Keratinocyte (primary cell): ENCODE results near the gene CRIM1. TPM values are rescaled to one million over a fixed set of nuclear protein-coding genes. Genes with fewer than 3 reads are reported as not detected.

Source experiments
- DNase-seq: peaks from one replicate; pipeline ENCODE4 v3.0.0-alpha.2; 2011; ENCODE audit warnings: low read depth, missing footprints, low spot score
- FAIRE-seq: peaks from 2 replicates; lab custom pipeline; 2011; peaks lifted over from hg19 to GRCh38; lab: Jason Lieb, UNC
- H2AFZ ChIP-seq: 2 replicates; pipeline ENCODE4 v1.6.0; 2012; ENCODE audit warnings: low read length, control low read depth, inconsistent platforms; ENCODE audit not compliant: control insufficient read depth
- H3K27ac ChIP-seq: 2 replicates; pipeline ENCODE4 v1.5.1; 2011; ENCODE audit warnings: low read length; ENCODE audit not compliant: control insufficient read depth, insufficient read depth
- H3K27me3 ChIP-seq: 3 replicates; pipeline ENCODE4 v1.6.0; 2011; ENCODE audit warnings: low read length; ENCODE audit not compliant: control insufficient read depth, insufficient read depth; ENCODE audit errors: extremely low read depth
- H3K36me3 ChIP-seq, 2 experiments: 2 replicates in 1 of 2; 3 replicates in 1 of 2; pipeline ENCODE4 v1.5.1; 2011; ENCODE audit warnings: low read length in 2 of 2, mild to moderate bottlenecking in 1 of 2; ENCODE audit not compliant: control insufficient read depth in 2 of 2, insufficient read depth in 2 of 2; ENCODE audit errors: extremely low read depth in 1 of 2
- H3K4me1 ChIP-seq: 3 replicates; pipeline ENCODE4 v1.5.1; 2011; ENCODE audit warnings: low read length; ENCODE audit not compliant: control insufficient read depth, insufficient read depth; ENCODE audit errors: extremely low read depth
- H3K4me2 ChIP-seq: 3 replicates; pipeline ENCODE4 v1.6.0; 2011; ENCODE audit warnings: low read depth, low read length; ENCODE audit not compliant: control insufficient read depth, insufficient read depth; ENCODE audit errors: extremely low read depth
- H3K4me3 ChIP-seq, 3 experiments: fragments of 200-600 bp in 1 of 3; sonication (generic) in 1 of 3; 2 replicates in 2 of 3; 3 replicates in 1 of 3; pipeline ENCODE4 v1.5.1; 2011 to 2016; ENCODE audit warnings: low read length in 3 of 3, mild to moderate bottlenecking in 3 of 3, control low read depth in 2 of 3, inconsistent platforms in 1 of 3, low read depth in 1 of 3, mixed read lengths in 1 of 3, mixed run types in 1 of 3, moderate library complexity in 1 of 3; ENCODE audit not compliant: control insufficient read depth in 2 of 3, insufficient read depth in 2 of 3; ENCODE audit errors: extremely low read depth in 1 of 3
- H3K79me2 ChIP-seq: 2 replicates; pipeline ENCODE4 v1.6.0; 2012; ENCODE audit warnings: low read length; ENCODE audit not compliant: control insufficient read depth, insufficient read depth
- H3K9ac ChIP-seq: 3 replicates; pipeline ENCODE4 v1.6.0; 2011; ENCODE audit warnings: low read length; ENCODE audit not compliant: control insufficient read depth, insufficient read depth; ENCODE audit errors: extremely low read depth
- H3K9me1 ChIP-seq: 3 replicates; pipeline ENCODE4 v1.6.0; 2011; ENCODE audit warnings: low read length; ENCODE audit not compliant: control insufficient read depth, insufficient read depth; ENCODE audit errors: extremely low read depth
- H3K9me3 ChIP-seq: 2 replicates; pipeline ENCODE4 v1.5.1; 2012; ENCODE audit warnings: low read depth, low read length; ENCODE audit not compliant: control insufficient read depth
- H4K20me1 ChIP-seq: 3 replicates; pipeline ENCODE4 v1.6.0; 2011; ENCODE audit warnings: low read length; ENCODE audit not compliant: control insufficient read depth, insufficient read depth; ENCODE audit errors: extremely low read depth
- EZH2 ChIP-seq: IDR thresholded peaks from one replicate; pipeline ENCODE4 v1.6.1; 2012; ENCODE audit warnings: inconsistent platforms, mild to moderate bottlenecking, low read length, moderate library complexity
- dilution Hi-C: fragments of 300-500 bp; cut with MboI; formaldehyde crosslinking; loops from one replicate; pipeline ENCODE4 v1.7.0; 2020; ENCODE audit warnings: low sequenced_read_pairs; ENCODE audit not compliant: extremely low pct_ligation_motif_present
- polyA plus RNA-seq, 5 experiments: library from polyadenylated mRNA; depleted of rRNA in 3 of 5; stranded (reverse) in 3 of 5; stranded (forward) in 1 of 5; unstranded in 1 of 5; fragments of >200 nt; gene quantifications; 1 replicate in 1 of 5; 2 replicates in 3 of 5; 3 replicates in 1 of 5; pipeline versions ENCODE4 v1.2.1 to v1.2.3, GENCODE V29; 2011 to 2012; ENCODE audit warnings: missing spikeins in 2 of 5, low read depth in 1 of 5, low replicate concordance in 1 of 5
- TF ChIP-seq, protein P1 (sequence below), 3 experiments: IDR thresholded peaks in 1 of 3; conservative IDR thresholded peaks in 1 of 3; optimal IDR thresholded peaks in 1 of 3; 2 replicates in 2 of 3; 3 replicates in 1 of 3; pipeline versions ENCODE3 to v1.5.1; 2011; ENCODE audit warnings: low read length in 3 of 3, mild to moderate bottlenecking in 3 of 3, moderate library complexity in 2 of 3, control low read depth in 1 of 3, inconsistent platforms in 1 of 3; ENCODE audit not compliant: insufficient read depth in 2 of 3; ENCODE audit errors: extremely low read depth in 1 of 3

CRIM1 gene
- polyA plus RNA-seq, 1 donor (not counting 4 experiments of a cell fraction or from before 2014, with no cell fraction given), result 98.3 TPM

DNA sequence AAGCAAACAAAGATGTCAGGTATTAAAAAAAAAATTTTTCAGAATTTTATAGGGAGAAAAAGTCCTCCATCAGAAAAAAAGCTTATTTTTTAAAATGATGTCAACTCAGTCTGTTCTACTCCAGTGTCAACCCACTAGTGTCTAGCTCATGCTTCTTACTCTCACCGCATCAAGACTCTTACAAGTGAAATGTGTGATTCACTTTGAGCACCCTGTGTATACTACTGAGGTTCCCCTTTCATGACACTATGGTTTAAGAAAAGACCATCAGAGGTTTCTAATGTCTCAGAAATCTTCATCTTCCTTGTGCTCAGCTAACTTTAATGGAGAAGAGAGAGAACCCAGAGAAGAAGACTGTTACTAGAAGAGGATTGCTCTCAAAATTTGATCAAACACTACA, 199.0 kb downstream of the CRIM1 start:
- Histone ChIP-seq H3K4me3 (no peak overlapping the region), H2AFZ (no peak overlapping the region), H3K4me2 (no peak overlapping the region), H3K9ac (no peak overlapping the region), H3K27ac (no peak overlapping the region), H3K9me3 (no peaks in the 10 kb centered on the region), H3K9me1 (no peaks in the 10 kb centered on the region), H3K4me1 (no peaks in the 10 kb centered on the region), H3K27me3 (no peaks in the 10 kb centered on the region), H4K20me1 (no peaks in the 10 kb centered on the region), H3K79me2 (no peaks in the 10 kb centered on the region), H3K36me3 (peaks cover 0 to 15% of the 10 kb centered on the region in 2 experiments)
- dilution Hi-C loops, result no loop called here
- no peak for TF ChIP-seq EZH2
- FAIRE-seq (no peak), DNase-seq (no peak)

DNA sequence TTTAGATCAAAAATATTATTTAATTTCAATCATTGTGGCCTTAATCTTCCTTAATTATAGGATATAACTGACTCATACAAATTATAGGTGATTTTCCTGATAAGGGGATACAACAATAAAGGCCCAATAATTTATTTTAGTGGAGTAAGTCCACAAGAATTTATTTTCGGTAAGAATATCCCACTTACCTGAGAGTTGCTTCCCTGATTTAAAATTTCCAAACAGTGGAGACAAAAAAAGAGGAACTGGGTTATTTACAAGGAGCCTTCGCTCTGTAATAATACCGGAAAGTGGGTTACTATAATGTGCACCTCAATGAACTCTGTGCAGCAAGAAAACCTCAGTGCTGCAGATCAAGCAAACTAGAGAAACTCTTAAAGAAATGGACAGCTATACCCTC, 200.2 kb downstream of the CRIM1 start:
- H3K4me1 ChIP-seq, result peaks cover 2% of the 10 kb centered on the region
- TF ChIP-seq EZH2, result no peak
- TF ChIP-seq, protein P1, sequence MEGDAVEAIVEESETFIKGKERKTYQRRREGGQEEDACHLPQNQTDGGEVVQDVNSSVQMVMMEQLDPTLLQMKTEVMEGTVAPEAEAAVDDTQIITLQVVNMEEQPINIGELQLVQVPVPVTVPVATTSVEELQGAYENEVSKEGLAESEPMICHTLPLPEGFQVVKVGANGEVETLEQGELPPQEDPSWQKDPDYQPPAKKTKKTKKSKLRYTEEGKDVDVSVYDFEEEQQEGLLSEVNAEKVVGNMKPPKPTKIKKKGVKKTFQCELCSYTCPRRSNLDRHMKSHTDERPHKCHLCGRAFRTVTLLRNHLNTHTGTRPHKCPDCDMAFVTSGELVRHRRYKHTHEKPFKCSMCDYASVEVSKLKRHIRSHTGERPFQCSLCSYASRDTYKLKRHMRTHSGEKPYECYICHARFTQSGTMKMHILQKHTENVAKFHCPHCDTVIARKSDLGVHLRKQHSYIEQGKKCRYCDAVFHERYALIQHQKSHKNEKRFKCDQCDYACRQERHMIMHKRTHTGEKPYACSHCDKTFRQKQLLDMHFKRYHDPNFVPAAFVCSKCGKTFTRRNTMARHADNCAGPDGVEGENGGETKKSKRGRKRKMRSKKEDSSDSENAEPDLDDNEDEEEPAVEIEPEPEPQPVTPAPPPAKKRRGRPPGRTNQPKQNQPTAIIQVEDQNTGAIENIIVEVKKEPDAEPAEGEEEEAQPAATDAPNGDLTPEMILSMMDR (optimal IDR thresholded peaks at IDR 0.05 in 1 of 3, IDR thresholded peaks at IDR 0.05 in 1 of 3, conservative IDR thresholded peaks at IDR 0.05 in 1 of 3; ENCODE audit: extremely low read depth in 1 of 3, insufficient read depth in 2 of 3, low read length in 3 of 3), result no peak
- no peaks in the 10 kb centered on the region for H3K27me3 ChIP-seq
- H3K79me2 ChIP-seq, result peaks cover 2% of the 10 kb centered on the region
- H3K27ac ChIP-seq, result no peak overlapping the region
- H3K36me3 ChIP-seq, result peaks cover 1 to 13% of the 10 kb centered on the region in 2 experiments
- FAIRE-seq (no peak), DNase-seq (no peak)
- H3K4me3 ChIP-seq, result no peak overlapping the region
- H3K9ac ChIP-seq, result no peak overlapping the region
- H3K9me3 ChIP-seq, result no peaks in the 10 kb centered on the region
- H3K9me1 ChIP-seq, result no peaks in the 10 kb centered on the region
- no peak overlapping the region for H2AFZ ChIP-seq
- no peak overlapping the region for H3K4me2 ChIP-seq
- dilution Hi-C loops, result no loop called here
- H4K20me1 ChIP-seq, result no peaks in the 10 kb centered on the region

DNA sequence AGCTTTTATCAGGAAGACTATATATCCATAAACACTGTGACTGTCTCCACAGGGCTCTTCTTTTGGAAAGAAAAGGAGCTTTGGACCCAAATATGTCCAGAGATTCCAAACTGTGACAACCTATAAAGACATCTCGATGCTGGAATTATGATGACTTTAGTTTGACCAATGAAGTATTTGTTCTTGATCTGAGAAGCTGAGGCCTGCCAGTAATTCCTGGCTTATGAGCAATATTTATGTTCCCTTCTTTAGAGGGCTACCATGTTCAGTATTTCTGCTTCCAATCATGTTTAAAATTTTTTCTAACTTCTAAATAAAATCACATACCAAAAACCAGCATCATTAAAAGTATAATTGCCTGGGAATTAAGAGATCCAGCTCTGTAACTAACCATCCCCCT, 201.3 kb downstream of the CRIM1 start:
- Histone ChIP-seq H3K4me3 (no peak overlapping the region), H3K27ac (no peak overlapping the region), H3K4me1 (peaks cover 13% of the 10 kb centered on the region), H3K9me3 (no peaks in the 10 kb centered on the region), H3K4me2 (no peak overlapping the region), H3K9ac (no peak overlapping the region), H3K36me3 (peaks cover 1 to 12% of the 10 kb centered on the region in 2 experiments), H2AFZ (no peak overlapping the region), H3K79me2 (peaks cover 2% of the 10 kb centered on the region), H3K9me1 (no peaks in the 10 kb centered on the region), H4K20me1 (no peaks in the 10 kb centered on the region), H3K27me3 (no peaks in the 10 kb centered on the region)
- dilution Hi-C loops, result no loop called here
- no peak for FAIRE-seq
- no peak for TF ChIP-seq EZH2
- TF ChIP-seq, protein P1 (optimal IDR thresholded peaks at IDR 0.05 in 1 of 3, IDR thresholded peaks at IDR 0.05 in 1 of 3, conservative IDR thresholded peaks at IDR 0.05 in 1 of 3; ENCODE audit: extremely low read depth in 1 of 3, insufficient read depth in 2 of 3, low read length in 3 of 3), result no peak
- DNase-seq, result no peak
